SK-N-SH treated with all-trans-retinoic acid at 6 μM for 48 hours (cell line): Measurements from ENCODE around the gene INKA1.
A peak's percentile ranks its signal among the peaks of the same experiment; 100 is the strongest.

Experiments
- ATAC-seq: fragments of 200-7000 bp; cut with Tn5 transposase; 3 replicates; pipeline ENCODE4 v1.9.1; 2020; ENCODE audit warnings: mild to moderate bottlenecking, moderate library complexity
- ARNTL ChIP-seq: fragments of 450-650 bp; formaldehyde crosslinking; IDR thresholded peaks from 2 replicates; pipeline ENCODE4 v1.5.0; 2020; ENCODE audit warnings: low read depth, mild to moderate bottlenecking, moderate library complexity, borderline replicate concordance
- BACH2 ChIP-seq: fragments of 250-450 bp; sonication (Bioruptor Pico); IDR thresholded peaks from 2 replicates; pipeline ENCODE4 v1.9.0; 2021; ENCODE audit warnings: mild to moderate bottlenecking, borderline replicate concordance
- ESRRG ChIP-seq: fragments of 250-450 bp; sonication (Bioruptor Pico); IDR thresholded peaks from 2 replicates; pipeline ENCODE4 v1.6.1; 2021; ENCODE audit warnings: mild to moderate bottlenecking
- GLIS3 ChIP-seq: fragments of 250-450 bp; sonication (Bioruptor Pico); IDR thresholded peaks from 2 replicates; pipeline ENCODE4 v1.5.0; 2020; ENCODE audit warnings: mild to moderate bottlenecking, moderate library complexity
- ISL1 ChIP-seq: fragments of 250-450 bp; sonication (Bioruptor Pico); IDR thresholded peaks from 2 replicates; pipeline ENCODE4 v2.1.2; 2022; ENCODE audit warnings: mild to moderate bottlenecking, moderate library complexity
- OSR1 ChIP-seq: fragments of 250-450 bp; sonication (Bioruptor Pico); IDR thresholded peaks from 2 replicates; pipeline ENCODE4 v1.8.0; 2022; ENCODE audit warnings: moderate library complexity, mild to moderate bottlenecking, inconsistent platforms
- PPARA ChIP-seq: fragments of 250-450 bp; sonication (Bioruptor Pico); IDR thresholded peaks from 2 replicates; pipeline ENCODE4 v1.5.0; 2020; ENCODE audit warnings: mild to moderate bottlenecking, borderline replicate concordance
- RARB ChIP-seq: fragments of 250-450 bp; sonication (Bioruptor Pico); IDR thresholded peaks from 2 replicates; pipeline ENCODE4 v1.8.0; 2021; ENCODE audit warnings: mild to moderate bottlenecking, moderate library complexity
- SNAI2 ChIP-seq: fragments of 250-450 bp; sonication (Bioruptor Pico); IDR thresholded peaks from 2 replicates; pipeline ENCODE4 v1.5.0; 2020; ENCODE audit warnings: mild to moderate bottlenecking, moderate library complexity
- TCF4 ChIP-seq: fragments of 250-450 bp; sonication (Bioruptor Pico); IDR thresholded peaks from 2 replicates; pipeline ENCODE4 v1.8.0; 2021; ENCODE audit warnings: mild to moderate bottlenecking, moderate library complexity, borderline replicate concordance
- TOX ChIP-seq: fragments of 250-450 bp; sonication (Bioruptor Pico); IDR thresholded peaks from 2 replicates; pipeline ENCODE4 v1.8.0; 2021; ENCODE audit warnings: mild to moderate bottlenecking, moderate library complexity, borderline replicate concordance
- ZC3H10 ChIP-seq: fragments of 250-450 bp; sonication (Bioruptor Pico); IDR thresholded peaks from 2 replicates; pipeline ENCODE4 v1.5.1; 2021; ENCODE audit warnings: mild to moderate bottlenecking, moderate library complexity
- ZNF565 ChIP-seq: fragments of 450-650 bp; formaldehyde crosslinking; conservative IDR thresholded peaks from 2 replicates; pipeline ENCODE4 v1.5.0; 2020; ENCODE audit warnings: low read depth, mild to moderate bottlenecking, moderate library complexity
- ZNF70 ChIP-seq: fragments of 450-650 bp; formaldehyde crosslinking; IDR thresholded peaks from 2 replicates; pipeline ENCODE4 v1.5.0; 2020; ENCODE audit warnings: mild to moderate bottlenecking, moderate library complexity
- ZNF8 ChIP-seq: fragments of 450-650 bp; formaldehyde crosslinking; IDR thresholded peaks from 2 replicates; pipeline ENCODE4 v1.5.0; 2020; ENCODE audit warnings: mild to moderate bottlenecking, moderate library complexity
- TF ChIP-seq, protein P1 (sequence below): fragments of 250-450 bp; sonication (Bioruptor Pico); IDR thresholded peaks from 2 replicates; pipeline ENCODE4 v1.5.0; 2020; ENCODE audit warnings: mild to moderate bottlenecking, moderate library complexity
- TF ChIP-seq, protein P2 (sequence below): fragments of 250-450 bp; sonication (Bioruptor Pico); IDR thresholded peaks from 2 replicates; pipeline ENCODE4 v1.5.1; 2021; ENCODE audit warnings: mild to moderate bottlenecking, moderate library complexity
- TF ChIP-seq, protein P3 (sequence below): fragments of 250-450 bp; sonication (Bioruptor Pico); IDR thresholded peaks from 2 replicates; pipeline ENCODE4 v1.5.1; 2020; ENCODE audit warnings: low read depth, mild to moderate bottlenecking, moderate library complexity
- TF ChIP-seq, protein P4 (sequence below): fragments of 250-450 bp; sonication (Bioruptor Pico); IDR thresholded peaks from 2 replicates; pipeline ENCODE4 v1.8.0; 2021; ENCODE audit warnings: low read depth, mild to moderate bottlenecking, moderate library complexity, borderline replicate concordance
- TF ChIP-seq, protein P5 (sequence below): fragments of 250-450 bp; sonication (Bioruptor Pico); IDR thresholded peaks from 2 replicates; pipeline ENCODE4 v1.8.0; 2020; ENCODE audit warnings: mild to moderate bottlenecking, moderate library complexity, borderline replicate concordance

The INKA1 gene

DNA sequence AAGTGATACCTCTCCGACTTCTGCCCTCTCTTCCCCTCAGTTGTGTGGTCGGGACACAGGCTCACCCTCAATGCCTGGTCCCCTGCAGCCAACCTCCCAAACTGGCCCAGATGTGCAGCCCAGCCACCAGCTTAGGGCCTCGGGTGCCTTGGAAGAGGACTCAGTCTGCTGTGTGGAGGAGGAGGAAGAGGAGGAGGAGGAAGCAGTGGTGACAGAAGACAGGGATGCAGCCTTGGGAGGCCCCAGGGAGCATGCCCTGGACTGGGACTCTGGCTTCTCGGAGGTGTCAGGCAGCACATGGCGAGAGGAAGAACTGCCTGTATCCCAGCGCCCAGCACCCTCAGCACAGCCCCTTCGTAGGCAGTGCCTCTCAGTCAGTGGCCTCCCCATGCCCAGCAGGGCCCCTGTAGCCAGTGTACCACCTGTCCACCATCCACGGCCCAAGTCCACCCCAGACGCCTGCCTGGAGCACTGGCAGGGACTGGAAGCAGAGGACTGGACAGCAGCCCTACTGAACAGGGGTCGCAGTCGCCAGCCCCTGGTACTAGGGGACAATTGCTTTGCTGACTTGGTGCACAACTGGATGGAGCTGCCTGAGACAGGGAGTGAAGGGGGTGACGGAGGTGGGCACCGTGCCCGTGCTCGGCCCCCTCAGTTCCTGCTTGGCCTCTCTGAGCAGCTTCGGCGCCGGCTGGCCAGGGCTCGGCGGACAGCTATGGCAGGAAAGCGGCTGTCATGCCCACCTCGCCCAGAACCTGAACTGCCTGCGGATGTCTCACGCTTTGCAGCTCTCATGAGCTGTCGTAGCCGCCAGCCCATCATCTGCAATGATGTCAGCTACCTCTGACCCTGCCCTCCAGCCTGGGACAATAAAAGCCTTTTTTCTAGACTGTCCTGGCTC is 1.3 kb downstream of the INKA1 start:
- TF ChIP-seq PPARA (CRISPR knock-in tag) (no peak), ESRRG (CRISPR knock-in tag) (no peak), OSR1 (no peak), SNAI2 (CRISPR knock-in tag) (no peak), ZNF8 (no peak), ZNF565 (CRISPR knock-in tag) (no peak), ZC3H10 (no peak), TCF4 (no peak), ARNTL (CRISPR knock-in tag) (no peak), GLIS3 (no peak), ISL1 (CRISPR knock-in tag) (no peak), ZNF70 (CRISPR knock-in tag) (no peak)
- TF ChIP-seq, protein P1, sequence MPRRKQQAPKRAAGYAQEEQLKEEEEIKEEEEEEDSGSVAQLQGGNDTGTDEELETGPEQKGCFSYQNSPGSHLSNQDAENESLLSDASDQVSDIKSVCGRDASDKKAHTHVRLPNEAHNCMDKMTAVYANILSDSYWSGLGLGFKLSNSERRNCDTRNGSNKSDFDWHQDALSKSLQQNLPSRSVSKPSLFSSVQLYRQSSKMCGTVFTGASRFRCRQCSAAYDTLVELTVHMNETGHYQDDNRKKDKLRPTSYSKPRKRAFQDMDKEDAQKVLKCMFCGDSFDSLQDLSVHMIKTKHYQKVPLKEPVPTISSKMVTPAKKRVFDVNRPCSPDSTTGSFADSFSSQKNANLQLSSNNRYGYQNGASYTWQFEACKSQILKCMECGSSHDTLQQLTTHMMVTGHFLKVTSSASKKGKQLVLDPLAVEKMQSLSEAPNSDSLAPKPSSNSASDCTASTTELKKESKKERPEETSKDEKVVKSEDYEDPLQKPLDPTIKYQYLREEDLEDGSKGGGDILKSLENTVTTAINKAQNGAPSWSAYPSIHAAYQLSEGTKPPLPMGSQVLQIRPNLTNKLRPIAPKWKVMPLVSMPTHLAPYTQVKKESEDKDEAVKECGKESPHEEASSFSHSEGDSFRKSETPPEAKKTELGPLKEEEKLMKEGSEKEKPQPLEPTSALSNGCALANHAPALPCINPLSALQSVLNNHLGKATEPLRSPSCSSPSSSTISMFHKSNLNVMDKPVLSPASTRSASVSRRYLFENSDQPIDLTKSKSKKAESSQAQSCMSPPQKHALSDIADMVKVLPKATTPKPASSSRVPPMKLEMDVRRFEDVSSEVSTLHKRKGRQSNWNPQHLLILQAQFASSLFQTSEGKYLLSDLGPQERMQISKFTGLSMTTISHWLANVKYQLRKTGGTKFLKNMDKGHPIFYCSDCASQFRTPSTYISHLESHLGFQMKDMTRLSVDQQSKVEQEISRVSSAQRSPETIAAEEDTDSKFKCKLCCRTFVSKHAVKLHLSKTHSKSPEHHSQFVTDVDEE = no peak
- TF ChIP-seq, protein P2, sequence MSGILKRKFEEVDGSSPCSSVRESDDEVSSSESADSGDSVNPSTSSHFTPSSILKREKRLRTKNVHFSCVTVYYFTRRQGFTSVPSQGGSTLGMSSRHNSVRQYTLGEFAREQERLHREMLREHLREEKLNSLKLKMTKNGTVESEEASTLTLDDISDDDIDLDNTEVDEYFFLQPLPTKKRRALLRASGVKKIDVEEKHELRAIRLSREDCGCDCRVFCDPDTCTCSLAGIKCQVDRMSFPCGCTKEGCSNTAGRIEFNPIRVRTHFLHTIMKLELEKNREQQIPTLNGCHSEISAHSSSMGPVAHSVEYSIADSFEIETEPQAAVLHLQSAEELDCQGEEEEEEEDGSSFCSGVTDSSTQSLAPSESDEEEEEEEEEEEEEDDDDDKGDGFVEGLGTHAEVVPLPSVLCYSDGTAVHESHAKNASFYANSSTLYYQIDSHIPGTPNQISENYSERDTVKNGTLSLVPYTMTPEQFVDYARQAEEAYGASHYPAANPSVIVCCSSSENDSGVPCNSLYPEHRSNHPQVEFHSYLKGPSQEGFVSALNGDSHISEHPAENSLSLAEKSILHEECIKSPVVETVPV (CRISPR knock-in tag) = no peak
- TF ChIP-seq, protein P3, sequence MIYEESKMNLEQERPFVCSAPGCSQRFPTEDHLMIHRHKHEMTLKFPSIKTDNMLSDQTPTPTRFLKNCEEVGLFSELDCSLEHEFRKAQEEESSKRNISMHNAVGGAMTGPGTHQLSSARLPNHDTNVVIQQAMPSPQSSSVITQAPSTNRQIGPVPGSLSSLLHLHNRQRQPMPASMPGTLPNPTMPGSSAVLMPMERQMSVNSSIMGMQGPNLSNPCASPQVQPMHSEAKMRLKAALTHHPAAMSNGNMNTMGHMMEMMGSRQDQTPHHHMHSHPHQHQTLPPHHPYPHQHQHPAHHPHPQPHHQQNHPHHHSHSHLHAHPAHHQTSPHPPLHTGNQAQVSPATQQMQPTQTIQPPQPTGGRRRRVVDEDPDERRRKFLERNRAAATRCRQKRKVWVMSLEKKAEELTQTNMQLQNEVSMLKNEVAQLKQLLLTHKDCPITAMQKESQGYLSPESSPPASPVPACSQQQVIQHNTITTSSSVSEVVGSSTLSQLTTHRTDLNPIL (CRISPR knock-in tag) = no peak
- TF ChIP-seq, protein P4, sequence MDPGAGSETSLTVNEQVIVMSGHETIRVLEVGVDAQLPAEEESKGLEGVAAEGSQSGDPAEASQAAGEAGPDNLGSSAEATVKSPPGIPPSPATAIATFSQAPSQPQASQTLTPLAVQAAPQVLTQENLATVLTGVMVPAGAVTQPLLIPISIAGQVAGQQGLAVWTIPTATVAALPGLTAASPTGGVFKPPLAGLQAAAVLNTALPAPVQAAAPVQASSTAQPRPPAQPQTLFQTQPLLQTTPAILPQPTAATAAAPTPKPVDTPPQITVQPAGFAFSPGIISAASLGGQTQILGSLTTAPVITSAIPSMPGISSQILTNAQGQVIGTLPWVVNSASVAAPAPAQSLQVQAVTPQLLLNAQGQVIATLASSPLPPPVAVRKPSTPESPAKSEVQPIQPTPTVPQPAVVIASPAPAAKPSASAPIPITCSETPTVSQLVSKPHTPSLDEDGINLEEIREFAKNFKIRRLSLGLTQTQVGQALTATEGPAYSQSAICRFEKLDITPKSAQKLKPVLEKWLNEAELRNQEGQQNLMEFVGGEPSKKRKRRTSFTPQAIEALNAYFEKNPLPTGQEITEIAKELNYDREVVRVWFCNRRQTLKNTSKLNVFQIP (CRISPR knock-in tag) = no peak
- TF ChIP-seq, protein P5, sequence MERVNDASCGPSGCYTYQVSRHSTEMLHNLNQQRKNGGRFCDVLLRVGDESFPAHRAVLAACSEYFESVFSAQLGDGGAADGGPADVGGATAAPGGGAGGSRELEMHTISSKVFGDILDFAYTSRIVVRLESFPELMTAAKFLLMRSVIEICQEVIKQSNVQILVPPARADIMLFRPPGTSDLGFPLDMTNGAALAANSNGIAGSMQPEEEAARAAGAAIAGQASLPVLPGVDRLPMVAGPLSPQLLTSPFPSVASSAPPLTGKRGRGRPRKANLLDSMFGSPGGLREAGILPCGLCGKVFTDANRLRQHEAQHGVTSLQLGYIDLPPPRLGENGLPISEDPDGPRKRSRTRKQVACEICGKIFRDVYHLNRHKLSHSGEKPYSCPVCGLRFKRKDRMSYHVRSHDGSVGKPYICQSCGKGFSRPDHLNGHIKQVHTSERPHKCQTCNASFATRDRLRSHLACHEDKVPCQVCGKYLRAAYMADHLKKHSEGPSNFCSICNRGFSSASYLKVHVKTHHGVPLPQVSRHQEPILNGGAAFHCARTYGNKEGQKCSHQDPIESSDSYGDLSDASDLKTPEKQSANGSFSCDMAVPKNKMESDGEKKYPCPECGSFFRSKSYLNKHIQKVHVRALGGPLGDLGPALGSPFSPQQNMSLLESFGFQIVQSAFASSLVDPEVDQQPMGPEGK (CRISPR knock-in tag) = no peak
- ATAC-seq = no peak

DNA sequence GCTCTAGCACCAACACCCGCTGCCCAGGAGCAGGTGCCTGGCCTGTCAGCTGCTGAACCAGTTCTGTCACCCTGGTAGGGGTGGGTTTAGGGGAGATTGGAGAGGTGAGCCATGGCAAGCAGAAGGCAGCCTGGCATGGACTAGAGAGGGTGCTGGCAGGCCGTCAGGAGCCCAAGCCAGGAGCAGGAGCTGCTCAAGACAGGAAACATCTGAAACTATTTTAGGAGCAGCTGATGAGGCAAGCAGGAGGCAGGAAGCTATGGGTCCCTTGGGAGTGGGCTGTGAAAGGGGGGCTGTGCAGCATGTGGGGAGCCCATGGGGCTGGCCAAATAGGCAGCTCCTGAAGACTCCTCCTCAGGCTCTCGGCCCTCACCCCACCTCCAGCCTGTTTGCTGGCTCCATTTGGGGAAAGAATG is 2.3 kb downstream of the INKA1 start:
- TF ChIP-seq, protein P5 (CRISPR knock-in tag) = no peak
- TF ChIP-seq OSR1 (no peak), ZNF8 (no peak), ESRRG (CRISPR knock-in tag) (no peak), TCF4 (peak; percentile 52; the same call in 1 of the 2 replicates), RARB (CRISPR knock-in tag) (no peak), BACH2 (CRISPR knock-in tag) (no peak), TOX (CRISPR knock-in tag) (no peak)
- ATAC-seq = peak; percentile 33
